NB4 (cell line): Measurements from ENCODE around the gene RAPGEF4.

Source experiments
- DNase-seq: peaks from one replicate; pipeline ENCODE4 v3.0.0; 2010; ENCODE audit warnings: low read depth
- H3K4me3 ChIP-seq: one replicate; pipeline ENCODE4 v1.5.1; 2011; ENCODE audit warnings: mild to moderate bottlenecking, low read depth, low read length, moderate library complexity
- MYC ChIP-seq: IDR thresholded peaks from 2 replicates; pipeline ENCODE4 v1.6.1; 2011; ENCODE audit warnings: low read depth, low read length
- POLR2A ChIP-seq: IDR thresholded peaks from 2 replicates; pipeline ENCODE4 v1.6.1; 2011; ENCODE audit warnings: mild to moderate bottlenecking; ENCODE audit not compliant: insufficient read length; ENCODE audit errors: extremely low read depth
- TF ChIP-seq, protein P1 (sequence below): IDR thresholded peaks from one replicate; pipeline ENCODE4 v1.5.1; 2012; ENCODE audit warnings: low read depth, low read length
- TF ChIP-seq, protein P2 (sequence below): IDR thresholded peaks from 2 replicates; pipeline ENCODE4 v1.6.1; 2011; ENCODE audit warnings: low read depth, low read length

RAPGEF4 gene

DNA sequence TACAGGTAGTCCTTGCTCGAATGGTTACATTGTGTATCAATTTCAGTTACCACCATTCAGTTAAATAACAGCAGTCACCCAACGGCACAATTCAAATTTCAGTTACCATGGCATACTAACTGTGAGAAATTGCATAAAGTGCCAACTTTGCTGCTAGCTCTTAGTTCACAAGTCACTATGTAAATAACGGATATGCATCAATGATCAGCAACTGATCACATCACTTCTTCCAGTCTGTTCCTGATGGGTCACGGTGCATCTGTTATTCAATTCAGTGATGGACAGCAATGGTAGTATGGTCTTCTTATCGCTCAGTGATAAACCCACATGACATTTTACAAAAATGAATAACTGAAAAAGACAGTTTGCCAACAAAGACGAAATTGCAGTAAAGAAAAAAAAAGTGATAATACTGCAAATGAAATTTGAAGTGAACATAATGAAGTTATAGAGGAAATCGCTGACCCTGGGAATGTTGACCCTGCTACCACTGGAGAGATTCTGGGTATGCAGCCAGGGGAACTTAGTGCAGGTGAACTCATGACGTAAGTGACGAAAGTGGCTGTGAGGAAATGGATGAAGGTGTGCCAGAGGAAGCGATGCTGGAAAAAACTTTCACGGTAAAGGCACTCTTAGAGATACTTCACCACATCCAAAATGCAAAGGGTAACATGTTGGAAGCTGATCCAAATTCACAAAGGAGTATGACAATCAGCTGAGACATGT is 25.9 kb upstream of the RAPGEF4 start:
- DNase-seq: no peak
- H3K4me3 ChIP-seq: no peak overlapping the region
- TF ChIP-seq, protein P1, sequence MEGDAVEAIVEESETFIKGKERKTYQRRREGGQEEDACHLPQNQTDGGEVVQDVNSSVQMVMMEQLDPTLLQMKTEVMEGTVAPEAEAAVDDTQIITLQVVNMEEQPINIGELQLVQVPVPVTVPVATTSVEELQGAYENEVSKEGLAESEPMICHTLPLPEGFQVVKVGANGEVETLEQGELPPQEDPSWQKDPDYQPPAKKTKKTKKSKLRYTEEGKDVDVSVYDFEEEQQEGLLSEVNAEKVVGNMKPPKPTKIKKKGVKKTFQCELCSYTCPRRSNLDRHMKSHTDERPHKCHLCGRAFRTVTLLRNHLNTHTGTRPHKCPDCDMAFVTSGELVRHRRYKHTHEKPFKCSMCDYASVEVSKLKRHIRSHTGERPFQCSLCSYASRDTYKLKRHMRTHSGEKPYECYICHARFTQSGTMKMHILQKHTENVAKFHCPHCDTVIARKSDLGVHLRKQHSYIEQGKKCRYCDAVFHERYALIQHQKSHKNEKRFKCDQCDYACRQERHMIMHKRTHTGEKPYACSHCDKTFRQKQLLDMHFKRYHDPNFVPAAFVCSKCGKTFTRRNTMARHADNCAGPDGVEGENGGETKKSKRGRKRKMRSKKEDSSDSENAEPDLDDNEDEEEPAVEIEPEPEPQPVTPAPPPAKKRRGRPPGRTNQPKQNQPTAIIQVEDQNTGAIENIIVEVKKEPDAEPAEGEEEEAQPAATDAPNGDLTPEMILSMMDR: no peak
- TF ChIP-seq POLR2A: no peak
- no peak for TF ChIP-seq MYC
- TF ChIP-seq, protein P2, sequence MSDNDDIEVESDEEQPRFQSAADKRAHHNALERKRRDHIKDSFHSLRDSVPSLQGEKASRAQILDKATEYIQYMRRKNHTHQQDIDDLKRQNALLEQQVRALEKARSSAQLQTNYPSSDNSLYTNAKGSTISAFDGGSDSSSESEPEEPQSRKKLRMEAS: no peak

DNA sequence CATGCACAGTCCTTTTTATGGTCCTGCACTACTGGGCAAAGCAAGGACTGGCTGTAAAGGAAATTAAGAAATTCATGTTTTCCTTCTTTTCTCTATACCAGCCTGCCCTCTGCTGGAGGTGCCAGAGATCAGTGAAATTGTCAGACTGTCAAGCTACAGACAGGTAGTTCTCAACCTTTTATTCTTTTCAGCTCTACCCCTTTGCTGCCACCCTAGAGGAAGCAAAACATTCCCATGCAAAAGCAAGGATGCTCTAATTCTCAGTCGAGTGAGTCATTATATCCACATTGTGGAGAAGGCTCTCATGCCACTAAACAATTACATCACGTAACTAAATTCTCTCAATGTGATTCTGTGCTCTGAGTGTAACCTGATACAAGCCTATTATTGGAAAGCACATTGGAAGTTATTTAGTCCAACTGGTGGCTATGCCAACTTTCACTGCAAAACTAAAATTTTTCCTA is 25.0 kb upstream of the RAPGEF4 start:
- H3K4me3 ChIP-seq: no peak overlapping the region
- peak; percentile 67 for DNase-seq
- no peak for TF ChIP-seq MYC
- TF ChIP-seq, protein P2: peak; percentile 3; the same call in 1 of the 2 replicates
- TF ChIP-seq, protein P1: peak; percentile 72

DNA sequence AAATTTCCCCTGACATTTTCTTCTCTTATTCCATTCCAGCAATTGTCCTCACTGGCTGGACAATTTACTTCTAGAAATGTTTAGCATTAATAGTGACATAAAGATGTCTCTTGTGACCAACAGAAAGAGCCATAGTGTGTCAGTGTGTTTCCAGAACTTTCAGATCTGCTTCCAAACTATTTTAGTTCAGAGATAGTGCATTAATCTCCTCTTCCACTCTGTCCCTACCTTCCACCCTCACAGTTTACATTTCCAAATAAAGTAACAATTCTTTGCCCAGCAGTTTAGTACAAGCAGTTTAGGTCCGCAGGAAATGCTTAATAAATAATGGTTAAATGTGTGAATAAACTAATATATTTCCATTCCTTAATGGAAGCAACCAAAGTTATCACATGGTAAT is 24.5 kb upstream of the RAPGEF4 start:
- DNase-seq: no peak
- H3K4me3 ChIP-seq: no peak overlapping the region
- no peak for TF ChIP-seq POLR2A
- TF ChIP-seq, protein P1: no peak
- TF ChIP-seq MYC: no peak
- TF ChIP-seq, protein P2: no peak

DNA sequence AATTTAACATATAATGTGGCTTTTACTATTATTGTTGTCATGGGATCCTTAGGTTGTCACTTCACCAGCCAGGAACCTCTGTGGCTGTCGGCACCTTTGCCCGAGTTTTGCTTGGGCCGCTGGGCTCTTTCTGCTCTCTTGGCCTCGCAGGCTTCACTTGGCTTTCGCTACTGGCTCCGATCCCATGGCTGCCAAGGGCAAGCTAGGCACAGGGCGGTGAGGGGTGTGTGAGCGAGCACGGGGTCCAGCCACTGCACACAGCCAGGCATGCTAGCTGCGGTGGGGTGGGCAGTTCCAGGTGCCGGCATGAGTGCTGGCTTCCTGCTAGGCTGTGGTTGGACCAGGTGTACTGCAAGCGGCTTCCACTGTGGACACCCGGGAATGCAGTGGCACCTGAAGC is 23.4 kb upstream of the RAPGEF4 start:
- no peak for DNase-seq
- no peak overlapping the region for H3K4me3 ChIP-seq
- TF ChIP-seq POLR2A: no peak
- no peak for TF ChIP-seq MYC
- TF ChIP-seq, protein P2: no peak
- TF ChIP-seq, protein P1: no peak

DNA sequence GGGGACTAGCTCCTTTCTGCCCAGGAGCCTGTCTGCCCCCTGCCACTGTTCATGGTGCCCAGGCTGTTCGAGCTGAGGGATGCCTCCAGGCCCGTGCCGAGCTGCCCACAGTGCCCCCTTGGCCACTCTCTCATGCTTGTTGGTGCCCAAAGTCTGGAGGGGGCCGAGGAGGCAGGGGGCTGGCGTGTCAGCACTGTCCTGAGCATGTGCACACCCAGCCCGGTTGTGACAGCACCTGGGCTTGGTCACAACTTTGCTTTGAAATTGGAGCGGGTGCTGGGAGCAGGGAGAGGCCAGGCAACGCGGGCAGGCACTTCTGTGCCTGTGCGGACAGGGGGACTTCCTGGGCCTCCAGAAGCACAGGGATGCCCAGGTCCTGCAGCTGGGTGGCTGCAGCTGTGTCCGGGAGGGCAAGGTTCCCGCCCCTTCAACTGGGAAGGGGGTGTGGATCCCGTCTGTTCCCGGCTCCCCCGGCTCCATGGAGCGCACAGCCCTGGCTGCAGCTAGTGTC is 22.2 kb upstream of the RAPGEF4 start:
- TF ChIP-seq POLR2A: no peak
- TF ChIP-seq, protein P2: no peak
- TF ChIP-seq, protein P1: no peak
- TF ChIP-seq MYC: no peak
- DNase-seq: no peak
- no peak overlapping the region for H3K4me3 ChIP-seq
